Calu3 (cell line): ENCODE measurements around the gene ATP1B3. TPM values are rescaled to one million over a fixed set of nuclear protein-coding genes. Genes with fewer than 3 reads are reported as not detected.
"Not testable (repeated sequence)": the region's sequence is repeated elsewhere in the genome, so short reads cannot be mapped to it uniquely, and the experiment has no call there.

Experiments used
- BruUV-seq: library from RNA; stranded (reverse); fragments of 400-500 nt; replicated peaks from 2 replicates; lab custom pipeline; 2021; lab: Mats Ljungman, UMichigan
- CTCF ChIA-PET: fragments of 300-600 bp; sonication (Branson Sonifier 250); formaldehyde crosslinking; loops from one replicate; lab custom pipeline; 2022; ENCODE audit warnings: antibody characterized with exemption; lab: Charles Lee
- DNase-seq: peaks from one replicate; pipeline ENCODE4 v3.0.0; 2022
- H3K27ac Mint-ChIP-seq: one replicate; pipeline ENCODE4 v1.8.0; 2022; ENCODE audit warnings: mixed read lengths; ENCODE audit not compliant: unreplicated experiment
- H3K27me3 Mint-ChIP-seq: one replicate; pipeline ENCODE4 v1.8.0; 2022; ENCODE audit warnings: mixed read lengths; ENCODE audit not compliant: unreplicated experiment
- H3K36me3 Mint-ChIP-seq: one replicate; pipeline ENCODE4 v1.8.0; 2022; ENCODE audit warnings: mild to moderate bottlenecking, moderate library complexity, mixed read lengths; ENCODE audit not compliant: insufficient read depth, unreplicated experiment
- H3K4me1 Mint-ChIP-seq: one replicate; pipeline ENCODE4 v1.8.0; 2022; ENCODE audit warnings: mild to moderate bottlenecking, low read depth, mixed read lengths; ENCODE audit not compliant: unreplicated experiment
- H3K4me3 Mint-ChIP-seq: one replicate; pipeline ENCODE4 v1.8.0; 2022; ENCODE audit warnings: mild to moderate bottlenecking, low read depth, moderate library complexity, mixed read lengths; ENCODE audit not compliant: unreplicated experiment
- H3K9me3 Mint-ChIP-seq: one replicate; pipeline ENCODE4 v1.8.0; 2022; ENCODE audit warnings: low read depth, mixed read lengths; ENCODE audit not compliant: unreplicated experiment
- intact Hi-C: fragments of 100-400 bp; cut with micrococcal nuclease; formaldehyde crosslinking; loops from one replicate; pipeline ENCODE4 v1.10.0; 2022; ENCODE audit not compliant: unreplicated experiment
- total RNA-seq: library from RNA; stranded (reverse); gene quantifications from 2 replicates; pipeline ENCODE4 v1.2.3, GENCODE V29; 2022
- TF ChIP-seq, protein P1 (sequence below): fragments of 200-600 bp; IDR thresholded peaks from one replicate; pipeline ENCODE4 v1.8.0; 2022; ENCODE audit warnings: antibody characterized with exemption; ENCODE audit not compliant: unreplicated experiment

The ATP1B3 gene
- total RNA-seq, 1 experiment from 2014 or later, result 157 TPM

DNA sequence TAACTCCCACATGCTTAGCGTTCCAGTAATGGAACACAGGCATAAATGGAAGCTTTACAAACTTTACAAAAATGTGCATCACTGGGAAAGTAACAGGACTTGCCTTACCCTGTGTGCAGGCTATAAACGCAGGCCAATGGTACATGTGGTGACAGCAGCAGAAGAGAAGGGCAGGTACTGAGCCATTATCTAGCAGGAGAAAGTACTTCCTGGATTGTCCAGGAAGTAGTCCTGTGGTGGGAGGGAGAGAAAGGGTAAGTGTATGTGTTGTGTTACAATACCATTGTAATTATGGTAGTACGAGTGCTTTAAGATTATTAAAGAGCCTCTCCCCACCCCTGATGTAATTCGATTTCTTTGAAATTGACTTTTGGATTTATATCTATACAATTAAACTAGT lies 5.3 kb downstream of the ATP1B3 start:
- peaks cover 62% of the 10 kb centered on the region for H3K4me1 Mint-ChIP-seq
- H3K27ac Mint-ChIP-seq, result no peak overlapping the region
- CTCF ChIA-PET, result no interaction called here

GRCh38 chr3:141887051-141887450 lies 10.6 kb downstream of the ATP1B3 start:
- CTCF ChIA-PET, result no interaction called here
- no TSS peak for BruUV-seq
- H3K36me3 Mint-ChIP-seq, result peaks cover 3% of the 10 kb centered on the region

More for the DNA sequence above, 5.3 kb downstream of the ATP1B3 start:
- intact Hi-C loops, result no loop called here
- no peak for DNase-seq
- Mint-ChIP-seq H3K27me3 (no peaks in the 10 kb centered on the region), H3K36me3 (peaks cover 23% of the 10 kb centered on the region), H3K4me3 (no peak overlapping the region), H3K9me3 (no peaks in the 10 kb centered on the region)
- TF ChIP-seq, protein P1, sequence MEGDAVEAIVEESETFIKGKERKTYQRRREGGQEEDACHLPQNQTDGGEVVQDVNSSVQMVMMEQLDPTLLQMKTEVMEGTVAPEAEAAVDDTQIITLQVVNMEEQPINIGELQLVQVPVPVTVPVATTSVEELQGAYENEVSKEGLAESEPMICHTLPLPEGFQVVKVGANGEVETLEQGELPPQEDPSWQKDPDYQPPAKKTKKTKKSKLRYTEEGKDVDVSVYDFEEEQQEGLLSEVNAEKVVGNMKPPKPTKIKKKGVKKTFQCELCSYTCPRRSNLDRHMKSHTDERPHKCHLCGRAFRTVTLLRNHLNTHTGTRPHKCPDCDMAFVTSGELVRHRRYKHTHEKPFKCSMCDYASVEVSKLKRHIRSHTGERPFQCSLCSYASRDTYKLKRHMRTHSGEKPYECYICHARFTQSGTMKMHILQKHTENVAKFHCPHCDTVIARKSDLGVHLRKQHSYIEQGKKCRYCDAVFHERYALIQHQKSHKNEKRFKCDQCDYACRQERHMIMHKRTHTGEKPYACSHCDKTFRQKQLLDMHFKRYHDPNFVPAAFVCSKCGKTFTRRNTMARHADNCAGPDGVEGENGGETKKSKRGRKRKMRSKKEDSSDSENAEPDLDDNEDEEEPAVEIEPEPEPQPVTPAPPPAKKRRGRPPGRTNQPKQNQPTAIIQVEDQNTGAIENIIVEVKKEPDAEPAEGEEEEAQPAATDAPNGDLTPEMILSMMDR, result no peak
- no TSS peak for BruUV-seq

DNA sequence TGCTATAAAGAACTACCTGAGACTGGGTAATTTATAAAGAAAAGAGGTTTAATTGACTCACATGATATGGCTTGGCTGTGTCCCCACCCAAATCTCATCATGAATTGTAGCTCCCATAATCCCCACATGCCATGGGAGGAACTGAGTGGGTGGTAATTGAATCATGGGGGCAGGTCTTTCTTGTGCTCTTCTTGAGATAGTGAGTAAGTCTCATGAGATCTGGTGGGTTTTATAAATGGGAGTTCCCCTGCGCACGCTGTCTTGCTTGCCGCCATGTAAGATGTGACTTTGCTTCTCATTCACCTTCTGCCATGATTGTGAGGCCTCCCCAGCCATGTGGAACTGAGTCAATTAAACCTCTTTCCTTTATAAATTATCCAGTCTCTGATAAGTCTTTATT lies 12.1 kb downstream of the ATP1B3 start:
- intact Hi-C loops, H3K27ac Mint-ChIP-seq, CTCF ChIA-PET, H3K36me3 Mint-ChIP-seq, DNase-seq, BruUV-seq, H3K27me3 Mint-ChIP-seq, H3K9me3 Mint-ChIP-seq, H3K4me3 Mint-ChIP-seq: not testable (repeated sequence)
- peaks cover 16% of the 10 kb centered on the region for H3K4me1 Mint-ChIP-seq

More at GRCh38 chr3:141887051-141887450, 10.6 kb downstream of the ATP1B3 start:
- intact Hi-C loops, result no loop called here
- DNase-seq, result no peak
- Mint-ChIP-seq H3K27me3 (no peaks in the 10 kb centered on the region), H3K4me1 (peaks cover 27% of the 10 kb centered on the region), H3K27ac (no peak overlapping the region), H3K4me3 (no peak overlapping the region), H3K9me3 (no peaks in the 10 kb centered on the region)
- TF ChIP-seq, protein P1, result no peak

- BruUV-seq, result no TSS peak
- TF ChIP-seq, protein P1, result no peak
- H3K36me3 Mint-ChIP-seq, result no peaks in the 10 kb centered on the region
- intact Hi-C loops, result no loop called here
- H3K4me3 Mint-ChIP-seq, result no peak overlapping the region
- no peaks in the 10 kb centered on the region for H3K27me3 Mint-ChIP-seq
- H3K9me3 Mint-ChIP-seq, result peaks cover 3% of the 10 kb centered on the region
- H3K4me1 Mint-ChIP-seq, result peaks cover 10% of the 10 kb centered on the region
- no peak overlapping the region for H3K27ac Mint-ChIP-seq
- CTCF ChIA-PET, result interaction anchor here (0.8 to 2.1 kb wide), 2 partner anchors 14 to 20 kb away, joined by 3 to 6 read pairs; no protein-coding TSS in a partner anchor
- DNase-seq, result peak; percentile 19
Measured at GRCh38 chr3:141894524-141895176, 18.2 kb downstream of the ATP1B3 start.

DNA sequence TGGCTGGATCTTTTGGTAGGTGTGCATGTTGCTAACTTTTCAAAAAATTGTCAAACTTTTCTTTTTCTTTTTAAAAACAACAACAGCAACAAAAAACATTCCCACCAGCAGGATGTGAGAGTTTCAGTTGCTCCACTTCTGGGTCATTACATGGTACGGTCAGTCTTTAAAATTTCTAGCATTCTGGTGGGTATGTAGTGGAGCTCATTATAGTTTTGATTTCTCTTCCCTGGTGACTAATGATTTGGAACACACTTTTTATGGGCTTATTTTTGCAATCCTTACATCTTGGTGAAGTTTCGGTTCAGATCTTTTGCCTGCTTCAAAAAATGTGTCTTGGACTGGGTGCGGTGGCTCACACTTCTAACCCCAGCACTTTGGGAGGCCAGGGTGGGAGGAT lies 19.3 kb downstream of the ATP1B3 start:
- no peak overlapping the region for H3K27ac Mint-ChIP-seq

More for the DNA sequence above, 19.3 kb downstream of the ATP1B3 start:
- H3K27me3 Mint-ChIP-seq, result no peaks in the 10 kb centered on the region
- TF ChIP-seq, protein P1, result no peak
- H3K4me3 Mint-ChIP-seq, result no peak overlapping the region
- CTCF ChIA-PET, result no interaction called here
- DNase-seq, result no peak
- H3K4me1 Mint-ChIP-seq, result peaks cover 10% of the 10 kb centered on the region
- no peaks in the 10 kb centered on the region for H3K36me3 Mint-ChIP-seq
- H3K9me3 Mint-ChIP-seq, result peaks cover 3% of the 10 kb centered on the region
- BruUV-seq, result no TSS peak
- intact Hi-C loops, result no loop called here
